GM12878 (cell line): ENCODE results near the gene RPL10. TPM values are rescaled to one million over a fixed set of nuclear protein-coding genes. Genes with fewer than 3 reads are reported as not detected.

ENCODE experiments used
- ATAC-seq: fragments of 200-7000 bp; cut with Tn5 transposase; 3 replicates; pipeline ENCODE4 v1.9.1; 2020; ENCODE audit warnings: mild to moderate bottlenecking, moderate library complexity
- BruUV-seq: library from RNA; stranded (reverse); fragments of 400-500 nt; replicated peaks from 2 replicates; lab custom pipeline; 2021; lab: Mats Ljungman, UMichigan
- CTCF ChIA-PET: fragments of 300-600 bp; sonication (Branson Sonifier 250); formaldehyde crosslinking; extraction: SDS; loops from one replicate; lab custom pipeline; 2021; ENCODE audit warnings: inconsistent platforms; lab: Yijun Ruan, JAX
- POLR2A ChIA-PET: fragments of 350-600 bp; formaldehyde crosslinking; extraction: SDS; loops from one replicate; lab custom pipeline; 2021; ENCODE audit warnings: inconsistent platforms; lab: Charles Lee
- RAD21 ChIA-PET: fragments of 300-600 bp; sonication (Branson Sonifier 250); formaldehyde crosslinking; loops from one replicate; lab custom pipeline; 2023; ENCODE audit warnings: antibody characterized with exemption; ENCODE audit not compliant: unreplicated experiment; lab: Charles Lee
- SMC1A ChIA-PET: fragments of 300-600 bp; sonication (Branson Sonifier 250); formaldehyde crosslinking; loops from one replicate; lab custom pipeline; 2023; ENCODE audit not compliant: unreplicated experiment, uncharacterized antibody; lab: Charles Lee
- DNase-seq: peaks from one replicate; pipeline ENCODE4 v3.0.0-alpha.2; 2011; ENCODE audit warnings: low read depth, low spot score
- FAIRE-seq: peaks from 3 replicates; lab custom pipeline; 2011; peaks lifted over from hg19 to GRCh38; lab: Jason Lieb, UNC
- H2AFZ ChIP-seq: 2 replicates; pipeline ENCODE4 v1.6.0; 2011; ENCODE audit warnings: low read depth, low read length, control low read depth; ENCODE audit not compliant: control insufficient read depth
- H3K27ac ChIP-seq: 2 replicates; pipeline ENCODE4 v1.5.1; 2011; ENCODE audit warnings: control low read depth; ENCODE audit not compliant: control insufficient read depth, insufficient read depth
- H3K27me3 ChIP-seq, 2 experiments: replicated peaks in 1 of 2; 2 replicates each; pipeline versions ENCODE4 v1.6.0 to v1.6.1; 2011; ENCODE audit warnings: low read length in 1 of 2; ENCODE audit not compliant: control insufficient read depth in 2 of 2, insufficient read depth in 2 of 2
- H3K36me3 ChIP-seq, 2 experiments: 2 replicates each; pipeline ENCODE4 v1.5.1; 2011; ENCODE audit warnings: low read length in 1 of 2; ENCODE audit not compliant: control insufficient read depth in 2 of 2, insufficient read depth in 2 of 2
- H3K4me1 ChIP-seq: 2 replicates; pipeline ENCODE4 v1.6.1; 2011; ENCODE audit warnings: mild to moderate bottlenecking, low read length, moderate library complexity, mixed read lengths; ENCODE audit not compliant: control insufficient read depth, insufficient read depth
- H3K4me2 ChIP-seq: 2 replicates; pipeline ENCODE4 v1.6.0; 2011; ENCODE audit warnings: control low read depth; ENCODE audit not compliant: control insufficient read depth, insufficient read depth
- H3K4me3 ChIP-seq: fragments of 200-600 bp; sonication (generic); 2 replicates; pipeline ENCODE4 v1.5.1; 2016
- H3K79me2 ChIP-seq: 2 replicates; pipeline ENCODE4 v1.6.0; 2011; ENCODE audit warnings: low read length; ENCODE audit not compliant: control insufficient read depth, insufficient read depth
- H3K9ac ChIP-seq: 2 replicates; pipeline ENCODE4 v1.8.0; 2011; ENCODE audit warnings: low read length, control low read depth, mixed read lengths; ENCODE audit not compliant: control insufficient read depth, insufficient read depth
- H3K9me3 ChIP-seq: replicated peaks from 3 replicates; pipeline ENCODE4 v1.5.1; 2011; ENCODE audit warnings: mild to moderate bottlenecking, low read length; ENCODE audit not compliant: control insufficient read depth, insufficient read depth
- H4K20me1 ChIP-seq: 2 replicates; pipeline ENCODE4 v1.6.0; 2011; ENCODE audit not compliant: control insufficient read depth, insufficient read depth
- CHD2 ChIP-seq: IDR thresholded peaks from 2 replicates; pipeline ENCODE4 v1.6.1; 2011; ENCODE audit warnings: low read depth, low read length, improper control_type of control experiment, borderline replicate concordance
- GATAD2B ChIP-seq: fragments of 450-650 bp; conservative IDR thresholded peaks from 2 replicates; pipeline ENCODE4 v1.6.1; 2017; ENCODE audit warnings: low read depth, mild to moderate bottlenecking, moderate library complexity
- LARP7 ChIP-seq: fragments of 450-650 bp; IDR thresholded peaks from 2 replicates; pipeline ENCODE4 v1.6.1; 2017; ENCODE audit warnings: mild to moderate bottlenecking
- NFIC ChIP-seq: IDR thresholded peaks from 2 replicates; pipeline ENCODE4 v1.6.1; 2012; ENCODE audit warnings: low read depth, mild to moderate bottlenecking, inconsistent platforms, low read length, moderate library complexity
- NFYB ChIP-seq: IDR thresholded peaks from 2 replicates; pipeline ENCODE4 v1.6.1; 2011; ENCODE audit warnings: low read depth, mild to moderate bottlenecking, low read length, improper control_type of control experiment, moderate library complexity; ENCODE audit not compliant: insufficient read depth
- NR2C2 ChIP-seq: IDR thresholded peaks from 2 replicates; pipeline ENCODE4 v1.6.1; 2011; ENCODE audit warnings: borderline replicate concordance, low read depth; ENCODE audit not compliant: control insufficient read depth, insufficient read length
- NR2F1 ChIP-seq: fragments of 450-650 bp; conservative IDR thresholded peaks from 2 replicates; pipeline ENCODE4 v1.6.1; 2017; ENCODE audit warnings: mild to moderate bottlenecking
- NRF1 ChIP-seq: conservative IDR thresholded peaks from 2 replicates; pipeline ENCODE4 v1.6.1; 2011; ENCODE audit warnings: mild to moderate bottlenecking, low read depth, low read length, improper control_type of control experiment
- RAD21 ChIP-seq: IDR thresholded peaks from 2 replicates; pipeline ENCODE4 v1.6.1; 2011; ENCODE audit warnings: mild to moderate bottlenecking, low read depth, low read length, moderate library complexity; ENCODE audit not compliant: insufficient read depth
- RBBP5 ChIP-seq: fragments of 200-600 bp; sonication (generic); conservative IDR thresholded peaks from 2 replicates; pipeline ENCODE4 v1.6.1; 2016
- RCOR1 ChIP-seq: conservative IDR thresholded peaks from 2 replicates; pipeline ENCODE4 v1.6.1; 2012; ENCODE audit warnings: low read depth, low read length, improper control_type of control experiment
- SP1 ChIP-seq: IDR thresholded peaks from one replicate; pipeline ENCODE4 v1.6.1; 2011; ENCODE audit warnings: low read depth, low read length
- STAT1 ChIP-seq: fragments of 450-650 bp; conservative IDR thresholded peaks from 2 replicates; pipeline ENCODE4 v1.6.1; 2014; ENCODE audit warnings: antibody characterized with exemption, mild to moderate bottlenecking
- TBL1XR1 ChIP-seq: IDR thresholded peaks from 2 replicates; pipeline ENCODE4 v1.6.1; 2012; ENCODE audit warnings: low read depth, low read length, improper control_type of control experiment
- WGBS: methylation state at CpG from one replicate; pipeline ENCODE4 v1.1.6; 2016; ENCODE audit warnings: low lambda C conversion rate; ENCODE audit not compliant: insufficient replicate concordance, insufficient coverage; ENCODE audit errors: missing lambda C conversion rate; 5-methylcytosine and 5-hydroxymethylcytosine counted together
- in situ Hi-C: fragments of 300-500 bp; cut with MboI; formaldehyde crosslinking; loops from 9 replicates; pipeline ENCODE4 v1.14.3; 2018; ENCODE audit warnings: mixed read lengths
- intact Hi-C: fragments of 100-400 bp; cut with micrococcal nuclease; formaldehyde crosslinking; loops from one replicate; pipeline ENCODE4 v1.14.2; 2022; ENCODE audit not compliant: unreplicated experiment
- polyA plus RNA-seq, 11 experiments: library from polyadenylated mRNA; depleted of rRNA in 4 of 11; unstranded in 6 of 11; stranded (reverse) in 5 of 11; fragments of >200 nt; fragmentation: Nextera tagmentation in 4 of 11; fragmentation: Illumina TruSeq in 1 of 11; extraction: Ambion mirVana in 4 of 11; extraction: Trizol in 1 of 11; gene quantifications; 1 replicate in 1 of 11; 2 replicates in 10 of 11; pipeline versions ENCODE4 v1.2.1 to v1.2.3, GENCODE V29; 2011 to 2016; ENCODE audit warnings: inconsistent platforms in 2 of 11, missing spikeins in 2 of 11, low read depth in 1 of 11
- total RNA-seq, 4 experiments: library from RNA; depleted of rRNA in 3 of 4; stranded (reverse); fragments of >200 nt in 3 of 4; fragmentation: Illumina TruSeq in 1 of 4; extraction: Trizol in 1 of 4; gene quantifications; 2 replicates each; pipeline versions ENCODE4 v1.2.1 to v1.2.3, GENCODE V29; 2013 to 2021
- TF ChIP-seq, protein P1 (sequence below): IDR thresholded peaks from 2 replicates; pipeline ENCODE4 v1.6.1; 2012; ENCODE audit warnings: low read depth, low read length, improper control_type of control experiment
- TF ChIP-seq, protein P2 (sequence below): fragments of 450-650 bp; IDR thresholded peaks from 2 replicates; pipeline ENCODE4 v1.6.1; 2014; ENCODE audit warnings: mild to moderate bottlenecking

RPL10 gene
- total and polyA plus RNA-seq, 10 of the 15 experiments (the other 5 are each of a cell fraction or from before 2014, with no cell fraction given) = 1,938 to 7,222 (median 4,494) TPM

DNA sequence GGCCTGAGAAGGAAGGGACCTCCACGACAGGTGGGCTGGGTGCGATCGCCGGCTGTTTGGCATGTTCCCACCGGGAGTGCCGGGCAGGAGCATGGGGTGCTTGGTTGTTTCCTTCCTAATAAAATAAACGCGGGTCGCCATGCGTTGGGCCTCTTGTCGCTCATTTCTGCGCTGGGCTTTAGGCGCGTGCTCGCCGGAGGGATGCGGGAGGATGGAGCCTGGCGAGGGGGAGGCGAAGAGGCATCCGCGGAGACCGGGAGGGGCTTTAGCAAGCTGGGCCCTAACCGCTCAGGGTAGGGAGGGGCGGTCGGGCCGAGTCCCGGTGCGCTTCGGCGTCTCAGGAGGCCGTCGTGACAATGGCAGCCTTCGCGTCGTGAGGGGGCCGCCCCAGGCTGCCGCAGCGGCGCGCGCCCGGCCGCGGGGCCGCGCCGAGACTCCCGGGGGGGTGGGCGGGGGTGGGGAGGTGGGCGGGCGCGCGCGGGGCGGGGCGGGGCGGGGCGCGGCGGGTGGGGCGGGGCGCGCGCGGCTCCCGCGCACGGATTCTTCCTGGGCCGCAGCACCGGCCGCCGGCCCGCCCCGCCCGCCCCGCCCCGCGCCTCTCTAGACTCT is 38.3 kb downstream of the RPL10 start:
- Histone ChIP-seq H3K4me3 (peak overlapping the region; percentile 74; the same call in 1 of the 2 replicates), H3K4me2 (peak overlapping the region; percentile 35; the same call in 1 of the 2 replicates), H4K20me1 (no peaks in the 10 kb centered on the region), H3K4me1 (no peaks in the 10 kb centered on the region), H3K36me3 (peaks cover 0 to 3% of the 10 kb centered on the region in 2 experiments; a peak in 1 of 4 replicates), H3K27me3 (no peaks in the 10 kb centered on the region), H3K27ac (peak overlapping the region; percentile 39), H2AFZ (no peak overlapping the region; the same call in 1 of the 2 replicates), H3K9me3 (no peaks in the 10 kb centered on the region; the same call in 2 of the 3 replicates), H3K79me2 (peaks cover 21% of the 10 kb centered on the region), H3K9ac (no peak overlapping the region; the same call in 1 of the 2 replicates)
- 67% methylated on average over 35 of the region's 78 CpGs for WGBS
- no peak for FAIRE-seq
- RAD21 ChIA-PET = no interaction called here
- SMC1A ChIA-PET = no interaction called here
- DNase-seq = no peak
- intact Hi-C loops = loop anchor here (5.0 kb wide), 2 partner anchors 39 to 41 kb away; partner anchors contain the start of genes LAGE3 and RPL10
- TF ChIP-seq STAT1 = no peak
- no peak for TF ChIP-seq NR2C2
- no peak for TF ChIP-seq RCOR1
- no peak for TF ChIP-seq GATAD2B
- TF ChIP-seq NRF1 = no peak
- TF ChIP-seq RBBP5 = no peak
- TF ChIP-seq NR2F1 = no peak
- TF ChIP-seq SP1 = no peak
- TF ChIP-seq NFIC = no peak
- no peak for TF ChIP-seq TBL1XR1
- TF ChIP-seq LARP7 = no peak
- TF ChIP-seq NFYB = no peak
- no peak for TF ChIP-seq RAD21
- TF ChIP-seq CHD2 = no peak
- TF ChIP-seq, protein P1, sequence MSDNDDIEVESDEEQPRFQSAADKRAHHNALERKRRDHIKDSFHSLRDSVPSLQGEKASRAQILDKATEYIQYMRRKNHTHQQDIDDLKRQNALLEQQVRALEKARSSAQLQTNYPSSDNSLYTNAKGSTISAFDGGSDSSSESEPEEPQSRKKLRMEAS = no peak
- TF ChIP-seq, protein P2, sequence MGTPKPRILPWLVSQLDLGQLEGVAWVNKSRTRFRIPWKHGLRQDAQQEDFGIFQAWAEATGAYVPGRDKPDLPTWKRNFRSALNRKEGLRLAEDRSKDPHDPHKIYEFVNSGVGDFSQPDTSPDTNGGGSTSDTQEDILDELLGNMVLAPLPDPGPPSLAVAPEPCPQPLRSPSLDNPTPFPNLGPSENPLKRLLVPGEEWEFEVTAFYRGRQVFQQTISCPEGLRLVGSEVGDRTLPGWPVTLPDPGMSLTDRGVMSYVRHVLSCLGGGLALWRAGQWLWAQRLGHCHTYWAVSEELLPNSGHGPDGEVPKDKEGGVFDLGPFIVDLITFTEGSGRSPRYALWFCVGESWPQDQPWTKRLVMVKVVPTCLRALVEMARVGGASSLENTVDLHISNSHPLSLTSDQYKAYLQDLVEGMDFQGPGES = no peak
- no TSS peak for BruUV-seq
- CTCF ChIA-PET = no interaction called here
- in situ Hi-C loops = no loop called here
- peak; percentile 67 for ATAC-seq
- POLR2A ChIA-PET = no interaction called here
